HEK293T (cell line): ENCODE data around the gene RPL31.
A peak's percentile ranks its signal among the peaks of the same experiment; 100 is the strongest.

ENCODE experiments used
- CTCF ChIA-PET: fragments of 350-600 bp; formaldehyde crosslinking; extraction: SDS; loops from one replicate; lab custom pipeline; 2021; ENCODE audit warnings: antibody characterized with exemption, inconsistent platforms; lab: Yijun Ruan, JAX
- POLR2A ChIA-PET: fragments of 350-600 bp; formaldehyde crosslinking; extraction: SDS; loops from one replicate; lab custom pipeline; 2020; ENCODE audit warnings: antibody characterized with exemption, inconsistent platforms; lab: Yijun Ruan, JAX
- DNase-seq: peaks from one replicate; pipeline ENCODE4 v3.0.0; 2012; ENCODE audit warnings: mixed read lengths; ENCODE audit errors: extremely low spot score
- ARNT ChIP-seq: fragments of 450-650 bp; IDR thresholded peaks from 2 replicates; pipeline ENCODE4 v1.6.1; 2017; ENCODE audit warnings: mild to moderate bottlenecking
- BHLHE40 ChIP-seq: fragments of 450-650 bp; IDR thresholded peaks from 2 replicates; pipeline ENCODE4 v1.6.1; 2016; ENCODE audit warnings: mild to moderate bottlenecking, moderate library complexity, borderline replicate concordance
- CTBP1 ChIP-seq: fragments of 450-650 bp; IDR thresholded peaks from 2 replicates; pipeline ENCODE4 v1.6.1; 2016; ENCODE audit warnings: borderline replicate concordance
- ELF4 ChIP-seq: fragments of 450-650 bp; IDR thresholded peaks from 2 replicates; pipeline ENCODE4 v1.6.1; 2017; ENCODE audit warnings: antibody characterized with exemption
- FOXA1 ChIP-seq: fragments of 450-650 bp; IDR thresholded peaks from 2 replicates; pipeline ENCODE4 v1.6.1; 2016; ENCODE audit warnings: mild to moderate bottlenecking
- FOXK2 ChIP-seq: fragments of 450-650 bp; IDR thresholded peaks from 2 replicates; pipeline ENCODE4 v1.6.1; 2016; ENCODE audit warnings: mild to moderate bottlenecking
- FOXM1 ChIP-seq: fragments of 450-650 bp; IDR thresholded peaks from 2 replicates; pipeline ENCODE4 v1.6.1; 2017; ENCODE audit warnings: mild to moderate bottlenecking, borderline replicate concordance
- HDGF ChIP-seq: fragments of 450-650 bp; IDR thresholded peaks from 2 replicates; pipeline ENCODE4 v1.6.1; 2017; ENCODE audit warnings: antibody characterized with exemption, borderline replicate concordance
- L3MBTL2 ChIP-seq: fragments of 450-650 bp; conservative IDR thresholded peaks from 2 replicates; pipeline ENCODE4 v1.6.1; 2016; ENCODE audit warnings: mild to moderate bottlenecking
- LEF1 ChIP-seq: fragments of 450-650 bp; IDR thresholded peaks from 2 replicates; pipeline ENCODE4 v1.6.1; 2017; ENCODE audit warnings: mild to moderate bottlenecking, borderline replicate concordance
- NFRKB ChIP-seq: fragments of 450-650 bp; IDR thresholded peaks from 2 replicates; pipeline ENCODE4 v1.6.1; 2016; ENCODE audit warnings: mild to moderate bottlenecking, moderate library complexity
- SP1 ChIP-seq: fragments of 450-650 bp; IDR thresholded peaks from 2 replicates; pipeline ENCODE4 v1.6.1; 2017
- SUZ12 ChIP-seq: fragments of 450-650 bp; IDR thresholded peaks from 2 replicates; pipeline ENCODE4 v1.6.1; 2016; ENCODE audit warnings: mild to moderate bottlenecking
- TARDBP ChIP-seq: fragments of 450-650 bp; IDR thresholded peaks from 2 replicates; pipeline ENCODE4 v1.6.1; 2016
- ZNF384 ChIP-seq: fragments of 450-650 bp; IDR thresholded peaks from 2 replicates; pipeline ENCODE4 v1.6.1; 2016
- TF ChIP-seq, protein P1 (sequence below): fragments of 450-650 bp; IDR thresholded peaks from 2 replicates; pipeline ENCODE4 v1.6.1; 2016

Gene RPL31

GRCh38 chr2:101032084-101032776 lies 30.1 kb downstream of the RPL31 start:
- CTCF ChIA-PET = interaction anchor here (0.6 to 2.2 kb wide), 2 partner anchors 19 to 209 kb away, joined by 9 to 11 read pairs; no protein-coding TSS in a partner anchor
- no peak for DNase-seq
- POLR2A ChIA-PET = no interaction called here
- TF ChIP-seq FOXK2 (no peak), ELF4 (no peak), ARNT (no peak), HDGF (no peak), CTBP1 (no peak), ZNF384 (no peak)

DNA sequence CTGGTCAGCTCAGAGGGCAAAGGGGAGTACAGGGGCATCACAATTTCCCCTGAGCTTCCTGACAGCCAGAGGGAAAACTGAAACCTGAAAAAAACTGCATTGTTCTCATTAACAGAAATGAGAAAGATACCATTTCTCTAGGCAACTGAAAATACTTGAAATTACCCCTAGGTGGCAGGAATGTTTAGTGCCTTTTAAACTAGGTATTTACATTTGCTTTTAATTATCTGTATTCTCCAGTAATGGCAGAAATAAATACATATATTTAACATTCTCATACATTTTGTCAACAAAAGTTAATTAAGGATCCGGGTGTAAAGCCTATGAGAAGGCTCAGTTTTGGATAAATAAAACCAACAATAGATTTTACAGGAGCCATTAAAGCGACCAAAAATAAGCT lies 34.5 kb downstream of the RPL31 start:
- TF ChIP-seq TARDBP (no peak), SUZ12 (no peak), NFRKB (no peak), ELF4 (no peak), CTBP1 (no peak), ZNF384 (no peak)
- TF ChIP-seq, protein P1, sequence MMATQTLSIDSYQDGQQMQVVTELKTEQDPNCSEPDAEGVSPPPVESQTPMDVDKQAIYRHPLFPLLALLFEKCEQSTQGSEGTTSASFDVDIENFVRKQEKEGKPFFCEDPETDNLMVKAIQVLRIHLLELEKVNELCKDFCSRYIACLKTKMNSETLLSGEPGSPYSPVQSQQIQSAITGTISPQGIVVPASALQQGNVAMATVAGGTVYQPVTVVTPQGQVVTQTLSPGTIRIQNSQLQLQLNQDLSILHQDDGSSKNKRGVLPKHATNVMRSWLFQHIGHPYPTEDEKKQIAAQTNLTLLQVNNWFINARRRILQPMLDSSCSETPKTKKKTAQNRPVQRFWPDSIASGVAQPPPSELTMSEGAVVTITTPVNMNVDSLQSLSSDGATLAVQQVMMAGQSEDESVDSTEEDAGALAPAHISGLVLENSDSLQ = no peak
- no peak for DNase-seq
- ChIA-PET CTCF (interaction anchor here (0.6 to 3.6 kb wide), 10 partner anchors 10 to 539 kb away, joined by 3 to 21 read pairs (median 4); partner anchors contain the start of gene TBC1D8), POLR2A (interaction anchor here (1.1 to 1.3 kb wide), 2 partner anchors 10 to 32 kb away, joined by 3 to 4 read pairs; no protein-coding TSS in a partner anchor)

- TF ChIP-seq FOXM1 (no peak), TARDBP (no peak), L3MBTL2 (no peak), ZNF384 (no peak), ARNT (no peak), SP1 (no peak), FOXA1 (no peak), NFRKB (no peak), HDGF (no peak), SUZ12 (no peak), LEF1 (no peak), BHLHE40 (no peak)
- TF ChIP-seq, protein P1 = no peak
- ChIA-PET CTCF (interaction anchor here (0.6 to 3.6 kb wide), 11 partner anchors 9 to 540 kb away, joined by 3 to 21 read pairs (median 4); partner anchors contain the start of gene TBC1D8), POLR2A (no interaction called here)
- DNase-seq = no peak
These were observed 35.2 kb downstream of the RPL31 start for GRCh38 chr2:101037161-101037755.

- ChIA-PET CTCF (interaction anchor here (0.6 to 3.6 kb wide), 4 partner anchors 114 to 169 kb away, joined by 4 to 21 read pairs (median 11); no protein-coding TSS in a partner anchor), POLR2A (no interaction called here)
- no peak for TF ChIP-seq ELF4
- TF ChIP-seq, protein P1 = peak; percentile 57; the same call in 1 of the 2 replicates
- peak; percentile 53 for DNase-seq
These were observed 36.6 kb downstream of the RPL31 start for GRCh38 chr2:101038455-101039255.

- DNase-seq = no peak
- ChIA-PET POLR2A (no interaction called here), CTCF (interaction anchor here (0.6 kb wide), 1 partner anchor 113 kb away, joined by 4 read pairs; no protein-coding TSS in a partner anchor)
- TF ChIP-seq FOXM1 (no peak), LEF1 (no peak), BHLHE40 (no peak), ZNF384 (no peak), CTBP1 (no peak)
These were observed 38.0 kb downstream of the RPL31 start for GRCh38 chr2:101040072-101040471.

DNA sequence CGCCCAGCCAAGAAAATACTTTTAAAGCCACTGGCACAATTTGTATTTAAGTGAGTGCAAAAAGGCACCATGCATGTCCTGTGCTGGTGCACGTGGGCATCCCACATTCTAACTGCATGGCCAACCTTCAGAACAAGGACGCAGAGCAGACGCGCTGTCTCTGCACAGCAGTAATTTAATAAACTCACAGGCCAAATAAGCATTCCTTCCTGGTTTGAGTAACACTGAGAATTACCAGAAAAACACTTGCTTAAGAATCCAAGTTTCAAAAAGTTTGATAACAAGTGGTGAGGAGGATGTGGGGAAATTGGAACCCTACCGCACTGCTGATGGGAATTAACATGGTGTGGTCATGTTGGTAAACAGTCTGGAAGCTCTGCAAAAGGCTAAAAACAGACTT lies 38.7 kb downstream of the RPL31 start:
- DNase-seq = no peak
- CTCF ChIA-PET = no interaction called here
- TF ChIP-seq CTBP1 = no peak
- no peak for TF ChIP-seq ELF4
- TF ChIP-seq FOXM1 = no peak
- TF ChIP-seq SUZ12 = no peak
- no peak for TF ChIP-seq HDGF
- no peak for TF ChIP-seq NFRKB
- TF ChIP-seq BHLHE40 = no peak
- TF ChIP-seq ARNT = no peak
- TF ChIP-seq ZNF384 = no peak
- TF ChIP-seq SP1 = no peak
- no peak for TF ChIP-seq LEF1
- TF ChIP-seq TARDBP = no peak
- no peak for TF ChIP-seq FOXA1
- no peak for TF ChIP-seq FOXK2
- no peak for TF ChIP-seq L3MBTL2
- TF ChIP-seq, protein P1 = no peak
- POLR2A ChIA-PET = no interaction called here
